H1 (cell line): ENCODE results near the gene BTBD1. TPM values are rescaled to one million over a fixed set of nuclear protein-coding genes. Genes with fewer than 3 reads are reported as not detected.

ENCODE experiments used
- JUND ChIP-seq: IDR thresholded peaks from 2 replicates; pipeline ENCODE4 v1.6.1; 2011; ENCODE audit warnings: mild to moderate bottlenecking, improper control_type of control experiment, low read length
- NANOG ChIP-seq: IDR thresholded peaks from 2 replicates; pipeline ENCODE4 v1.6.1; 2011; ENCODE audit warnings: low read length, low read depth, mild to moderate bottlenecking, inconsistent platforms; ENCODE audit not compliant: insufficient read depth, poor library complexity, severe bottlenecking
- polyA plus RNA-seq, 7 experiments: library from polyadenylated mRNA; depleted of rRNA in 3 of 7; stranded (reverse) in 5 of 7; unstranded in 2 of 7; fragments of >200 nt in 5 of 7; fragments of 200-250 nt in 2 of 7; gene quantifications; 1 replicate in 5 of 7; 2 replicates in 1 of 7; 4 replicates in 1 of 7; pipeline versions ENCODE4 v1.2.1 to v1.2.3, GENCODE V29; 2011 to 2013; ENCODE audit warnings: missing spikeins in 2 of 7, mixed read lengths in 2 of 7
- total RNA-seq: library from RNA; stranded (reverse); fragmentation: NEBNext Ultra II Directional; extraction: Animal tissue kit (Norgen Biotek cat#: 25700); gene quantifications from 2 replicates; pipeline ENCODE4 v1.2.1, GENCODE V29; 2021
- TF ChIP-seq, protein P1 (sequence below): IDR thresholded peaks from 2 replicates; pipeline ENCODE4 v1.6.1; 2012; ENCODE audit warnings: inconsistent platforms
- TF ChIP-seq, protein P2 (sequence below): IDR thresholded peaks from 2 replicates; pipeline ENCODE4 v1.6.1; 2012; ENCODE audit warnings: low read length, inconsistent platforms

Gene BTBD1
- total and polyA plus RNA-seq, 2 of the 8 experiments (the other 6 are each of a cell fraction or from before 2014, with no cell fraction given) = 18.6 to 39.5 TPM

DNA sequence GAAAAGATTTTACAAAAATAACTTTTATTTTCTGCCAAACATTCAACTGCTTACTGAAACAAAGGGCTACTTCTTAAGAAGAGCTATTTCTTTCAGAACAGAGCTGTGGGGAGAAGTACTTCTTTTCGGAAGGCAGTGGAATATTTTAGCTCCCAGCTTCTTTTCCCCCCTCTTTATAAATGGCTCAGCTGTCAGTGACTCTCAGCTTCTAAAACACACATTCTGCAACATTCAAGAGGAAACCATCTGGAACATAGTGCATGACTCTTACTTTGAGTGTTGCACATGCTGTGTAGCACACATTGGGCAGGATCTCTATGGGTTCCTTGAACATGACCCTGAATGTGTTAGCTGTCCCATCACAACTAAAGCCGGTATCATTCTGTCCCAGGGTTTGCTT, 48.6 kb downstream of the BTBD1 start (continued):
- TF ChIP-seq, protein P1, sequence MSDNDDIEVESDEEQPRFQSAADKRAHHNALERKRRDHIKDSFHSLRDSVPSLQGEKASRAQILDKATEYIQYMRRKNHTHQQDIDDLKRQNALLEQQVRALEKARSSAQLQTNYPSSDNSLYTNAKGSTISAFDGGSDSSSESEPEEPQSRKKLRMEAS = no peak
- TF ChIP-seq NANOG (no peak), JUND (no peak)
- TF ChIP-seq, protein P2, sequence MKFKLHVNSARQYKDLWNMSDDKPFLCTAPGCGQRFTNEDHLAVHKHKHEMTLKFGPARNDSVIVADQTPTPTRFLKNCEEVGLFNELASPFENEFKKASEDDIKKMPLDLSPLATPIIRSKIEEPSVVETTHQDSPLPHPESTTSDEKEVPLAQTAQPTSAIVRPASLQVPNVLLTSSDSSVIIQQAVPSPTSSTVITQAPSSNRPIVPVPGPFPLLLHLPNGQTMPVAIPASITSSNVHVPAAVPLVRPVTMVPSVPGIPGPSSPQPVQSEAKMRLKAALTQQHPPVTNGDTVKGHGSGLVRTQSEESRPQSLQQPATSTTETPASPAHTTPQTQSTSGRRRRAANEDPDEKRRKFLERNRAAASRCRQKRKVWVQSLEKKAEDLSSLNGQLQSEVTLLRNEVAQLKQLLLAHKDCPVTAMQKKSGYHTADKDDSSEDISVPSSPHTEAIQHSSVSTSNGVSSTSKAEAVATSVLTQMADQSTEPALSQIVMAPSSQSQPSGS = no peak
